GM19035 (cell line): Measurements from ENCODE around the gene TOR1AIP2.
"Not testable (repeated sequence)": the region's sequence is repeated elsewhere in the genome, so short reads cannot be mapped to it uniquely, and the experiment has no call there.

Experiments used
- ATAC-seq: cut with Tn5 transposase; IDR thresholded peaks from one replicate; pipeline ENCODE4 v1.9.1; 2021; ENCODE audit not compliant: unreplicated experiment

The TOR1AIP2 gene

DNA sequence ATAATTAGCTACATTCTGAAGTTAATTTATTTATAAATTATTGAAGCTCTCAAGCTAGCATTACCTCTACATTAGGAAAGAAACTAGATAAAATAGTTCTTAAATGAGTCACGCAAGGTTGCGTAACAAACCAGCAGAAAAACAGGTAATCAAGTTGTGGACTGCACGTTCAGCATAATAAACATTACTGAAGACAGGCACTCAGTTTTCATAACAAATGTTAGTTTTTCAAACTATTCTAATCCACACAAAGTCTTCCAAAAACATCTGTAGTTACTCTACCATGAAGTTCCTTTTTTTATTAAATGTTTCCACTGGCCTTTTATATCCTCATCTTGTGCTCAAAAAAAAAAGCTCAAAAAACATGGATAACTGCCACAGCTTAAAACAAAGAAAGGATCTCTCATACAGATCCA lies 1.3 kb downstream of the TOR1AIP2 start:
- no peak for ATAC-seq

DNA sequence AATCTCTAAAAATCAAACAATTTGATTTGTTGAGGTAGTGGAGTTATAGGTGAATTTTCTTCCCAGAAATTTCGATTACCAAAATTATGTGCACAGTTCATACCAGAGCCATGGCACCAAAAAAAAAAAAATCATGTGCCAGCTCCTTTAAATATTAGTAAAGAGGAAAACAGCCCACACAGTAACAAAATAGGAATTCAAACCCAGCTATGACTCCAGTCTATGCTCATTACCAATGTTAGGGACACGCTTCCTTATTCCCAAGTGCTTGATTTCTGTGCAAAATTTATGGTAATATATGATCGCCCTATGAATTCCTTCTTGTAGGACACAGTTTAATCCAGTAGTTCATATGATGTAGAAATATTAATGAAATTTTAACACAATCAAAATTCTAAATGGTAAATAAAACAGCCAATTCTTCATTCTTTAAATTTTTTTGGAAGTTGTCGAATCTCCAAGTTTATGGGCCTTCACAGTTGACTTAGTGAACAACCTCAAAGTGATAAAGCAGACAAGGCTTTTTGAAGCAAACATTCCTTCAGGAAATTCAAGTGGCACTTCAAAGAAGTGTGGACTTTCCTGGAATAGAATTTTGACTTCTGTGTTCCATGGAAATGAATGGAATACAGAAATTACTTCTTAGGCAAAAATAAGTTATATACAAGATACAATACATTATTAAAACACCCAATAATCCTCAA lies 1.9 kb downstream of the TOR1AIP2 start:
- ATAC-seq: no peak

DNA sequence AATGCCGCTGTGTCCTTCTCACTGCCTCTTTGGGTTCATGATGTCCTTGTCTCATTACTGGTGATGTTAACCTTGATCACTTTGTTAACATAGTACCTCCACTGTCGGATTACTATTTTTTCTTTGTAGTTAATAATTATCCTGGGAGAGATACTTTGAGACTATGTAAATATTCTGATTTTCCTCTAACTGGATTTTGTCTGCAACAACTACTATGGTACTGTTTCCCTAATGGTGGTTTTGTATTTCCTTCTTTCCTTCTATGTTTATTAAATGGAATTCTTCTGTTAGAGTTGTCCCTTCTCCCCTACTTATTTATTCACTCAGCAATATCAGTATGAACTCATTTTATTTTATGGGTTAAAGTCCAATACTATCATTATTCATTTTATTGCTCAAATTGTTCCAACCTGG lies 4.2 kb downstream of the TOR1AIP2 start:
- no peak for ATAC-seq

DNA sequence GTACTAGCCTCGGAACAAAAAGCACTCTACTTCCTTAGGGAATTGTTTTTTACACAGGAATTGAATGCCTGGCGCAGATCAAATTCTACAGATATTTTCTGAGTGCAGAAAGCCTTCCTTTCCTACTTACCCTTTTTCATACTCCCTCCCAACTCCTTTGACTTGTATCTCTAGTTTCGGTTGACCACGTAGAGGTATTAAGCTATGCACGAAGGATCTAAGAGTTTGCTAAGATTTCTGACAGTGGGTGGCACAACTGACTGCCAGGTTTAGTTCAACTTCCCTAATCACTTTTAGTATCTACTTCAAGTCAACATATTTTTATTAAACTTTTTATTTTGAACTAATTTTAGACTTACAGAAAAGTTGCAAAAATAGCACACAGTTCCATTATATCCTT lies 5.0 kb downstream of the TOR1AIP2 start:
- ATAC-seq: no peak

DNA sequence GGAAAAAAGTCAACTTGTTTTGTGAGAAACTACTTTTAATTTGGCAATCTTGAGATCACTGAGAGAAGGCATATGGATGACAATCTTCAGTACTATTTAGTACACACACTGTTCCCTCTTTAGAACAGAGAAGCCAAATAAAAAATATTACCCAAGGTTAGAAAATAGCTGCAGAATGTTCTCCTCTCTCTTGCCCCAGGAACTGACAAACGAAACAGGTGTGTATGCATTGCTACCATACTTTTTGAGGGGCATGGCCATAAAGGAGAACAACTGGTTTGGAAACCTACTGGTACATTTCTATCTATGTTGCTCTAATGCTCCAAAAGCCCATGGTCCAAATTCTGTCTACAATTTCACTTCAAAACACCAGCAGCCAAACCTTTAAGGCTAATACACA lies 5.7 kb downstream of the TOR1AIP2 start:
- ATAC-seq: no peak

DNA sequence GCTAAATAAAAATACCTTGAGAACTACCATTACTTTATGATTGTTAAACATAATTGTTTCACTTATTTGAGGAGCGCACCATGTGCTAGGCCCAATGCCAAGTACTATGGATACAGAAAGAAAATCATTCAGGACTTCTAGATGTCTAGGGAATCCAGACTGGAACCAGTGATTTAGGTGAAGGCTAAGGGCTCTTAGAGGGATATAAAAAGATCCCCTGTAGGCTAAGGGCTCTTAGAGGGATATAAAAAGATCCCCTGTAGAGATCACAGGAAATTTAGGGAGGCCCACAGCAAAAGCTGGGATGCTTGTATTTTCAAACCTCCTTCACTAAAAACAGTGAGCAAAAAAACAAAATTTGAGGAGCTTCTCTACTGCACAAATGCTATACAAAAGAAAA lies 6.7 kb downstream of the TOR1AIP2 start:
- no peak for ATAC-seq

DNA sequence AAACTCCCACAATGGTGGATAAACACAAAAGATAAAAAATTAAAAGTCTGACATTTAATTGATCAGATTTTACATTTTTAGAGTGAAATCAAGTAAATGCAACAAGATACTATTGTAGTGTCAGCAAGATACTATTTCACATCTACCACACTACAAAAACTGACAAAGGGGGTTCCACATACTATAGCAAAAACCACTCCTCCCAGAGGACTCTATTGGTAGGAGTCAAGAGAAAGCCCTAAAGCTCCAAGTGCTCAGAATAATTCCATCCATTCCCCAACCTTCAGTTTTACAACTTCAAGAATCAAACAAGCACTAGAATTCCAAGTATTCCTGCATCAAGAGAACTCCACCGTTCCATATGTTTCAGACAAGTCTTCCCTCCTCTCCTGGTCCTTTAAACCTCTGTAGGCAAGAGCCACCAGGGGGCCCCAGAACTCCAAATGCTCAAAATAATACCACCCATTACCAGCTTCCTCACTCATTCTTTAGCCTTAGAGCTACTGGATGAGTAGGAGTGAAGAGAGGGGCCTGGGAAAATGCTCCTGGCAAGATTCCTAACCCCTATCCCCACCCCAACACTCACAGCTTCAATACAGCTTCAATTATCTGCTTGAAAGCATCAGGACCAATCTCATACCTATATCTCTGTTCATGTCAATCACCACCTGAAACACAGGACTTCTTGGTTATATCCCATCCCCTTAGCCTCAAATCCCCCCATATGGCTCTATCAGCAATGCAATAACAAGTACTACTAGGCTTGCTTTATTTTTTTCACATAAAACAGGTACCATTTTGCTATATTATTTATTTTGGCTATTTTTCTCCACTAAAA lies 9.9 kb downstream of the TOR1AIP2 start:
- ATAC-seq: no peak

DNA sequence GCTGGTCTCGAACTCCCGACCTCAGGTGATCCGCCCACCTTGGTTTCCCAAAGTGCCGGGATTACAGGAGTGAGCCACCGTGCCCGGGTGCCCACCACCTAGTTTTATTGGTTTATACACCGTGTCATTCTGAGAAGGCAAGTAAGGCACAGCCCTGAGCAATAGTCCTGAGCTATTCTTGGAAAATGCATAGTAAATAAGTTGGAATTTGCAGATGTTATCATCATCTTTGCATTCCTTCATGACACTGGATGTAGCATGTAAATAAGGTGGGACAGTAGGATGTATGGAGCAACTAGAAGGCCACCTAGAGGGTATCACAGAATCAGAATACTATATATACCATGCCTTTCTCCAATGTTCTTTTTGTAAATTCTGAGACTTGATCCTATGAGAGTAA lies 11.0 kb downstream of the TOR1AIP2 start:
- no peak for ATAC-seq

DNA sequence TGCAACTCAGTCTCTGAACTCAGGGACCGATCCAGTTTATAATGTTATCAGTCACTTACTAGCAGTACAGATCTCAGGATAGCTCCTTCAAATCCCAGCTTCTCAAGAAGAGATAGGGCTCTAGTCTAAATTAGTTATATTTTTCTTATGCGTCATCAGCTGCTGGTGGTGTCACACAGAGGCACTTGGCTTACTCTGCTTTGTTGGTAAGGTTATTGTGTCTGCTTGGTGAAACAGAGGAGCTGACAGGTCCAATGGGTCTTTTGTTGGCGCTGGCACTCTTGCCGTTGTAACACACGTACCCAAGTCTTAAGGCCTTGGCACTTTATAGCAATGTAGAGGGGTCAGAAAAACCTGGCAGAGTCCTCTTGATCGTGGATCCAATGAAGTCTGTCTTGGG lies 12.2 kb downstream of the TOR1AIP2 start:
- no peak for ATAC-seq

DNA sequence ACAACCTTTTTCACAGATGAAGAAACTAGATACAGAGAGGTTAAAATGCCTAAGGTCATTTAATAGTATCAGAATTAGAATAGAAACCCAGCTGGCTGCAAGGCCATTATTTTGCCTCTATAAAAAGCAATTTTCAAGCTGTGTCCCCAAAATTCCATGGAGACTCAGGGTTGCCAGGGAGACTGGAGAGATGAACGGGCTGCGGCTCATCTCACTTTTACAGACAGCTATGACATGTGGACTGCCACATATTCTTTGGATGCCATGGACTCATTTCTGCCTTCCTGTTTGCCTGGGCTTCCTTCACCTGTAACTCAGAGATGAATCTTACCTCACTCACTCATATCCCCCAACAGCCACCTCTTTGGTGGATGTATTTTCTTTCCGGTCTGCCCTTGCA lies 17.0 kb downstream of the TOR1AIP2 start:
- ATAC-seq: no peak

DNA sequence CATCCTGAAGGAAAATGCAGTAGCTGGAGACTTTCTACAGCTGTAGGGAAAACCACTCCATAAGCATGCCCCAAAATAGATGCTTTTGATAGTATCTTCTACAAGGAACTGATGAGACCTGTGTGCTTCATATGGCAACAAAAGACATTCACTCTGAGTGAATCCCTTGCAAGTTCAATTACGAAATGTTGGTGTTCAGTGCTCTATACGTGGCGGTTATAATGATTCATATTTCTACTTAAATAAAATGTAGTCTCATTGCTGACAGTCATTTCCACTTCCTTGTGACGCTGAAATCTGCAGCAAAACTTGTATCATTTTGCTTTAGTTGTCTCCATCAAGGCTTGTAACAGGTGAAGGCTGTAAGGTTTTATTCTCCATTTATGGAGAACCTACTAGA lies 20.6 kb downstream of the TOR1AIP2 start:
- no peak for ATAC-seq

DNA sequence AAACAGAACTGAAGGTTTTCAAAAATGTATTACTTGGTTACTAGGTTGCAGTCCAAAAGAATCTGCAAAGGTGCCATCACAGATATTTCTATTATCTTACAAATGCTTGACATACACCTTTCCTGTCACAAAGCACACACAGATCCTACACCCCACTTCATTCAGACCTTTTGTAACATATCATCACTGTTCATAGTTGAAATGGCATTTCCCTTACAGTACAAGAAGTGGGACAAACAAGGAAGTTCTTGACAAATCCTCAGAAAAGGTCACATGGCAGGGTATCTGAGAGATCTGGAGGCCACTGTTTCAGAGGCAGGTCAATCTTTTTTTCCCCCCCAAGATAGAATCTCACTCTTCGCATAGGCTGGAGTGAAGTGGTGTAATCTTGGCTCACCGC lies 21.3 kb downstream of the TOR1AIP2 start:
- no peak for ATAC-seq

DNA sequence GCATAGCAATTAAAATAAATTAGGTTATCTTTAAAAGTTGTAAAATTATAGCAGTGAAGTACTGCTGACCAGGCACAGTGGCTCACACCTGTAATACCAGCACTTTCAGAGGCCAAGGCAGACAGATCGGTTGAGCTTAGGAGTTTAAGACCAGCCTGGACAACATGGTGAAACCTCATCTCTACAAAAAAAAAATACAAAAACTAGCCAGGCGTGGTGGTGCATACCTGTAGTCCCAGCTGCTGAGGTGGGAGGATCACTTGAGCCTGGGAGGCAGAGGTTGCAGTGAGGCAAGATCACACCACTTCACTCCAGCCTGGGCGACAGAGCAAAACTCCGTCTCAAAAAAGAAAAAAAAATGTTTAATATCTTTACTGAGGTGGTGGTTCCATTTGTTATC lies 21.8 kb downstream of the TOR1AIP2 start:
- not testable (repeated sequence) for ATAC-seq

DNA sequence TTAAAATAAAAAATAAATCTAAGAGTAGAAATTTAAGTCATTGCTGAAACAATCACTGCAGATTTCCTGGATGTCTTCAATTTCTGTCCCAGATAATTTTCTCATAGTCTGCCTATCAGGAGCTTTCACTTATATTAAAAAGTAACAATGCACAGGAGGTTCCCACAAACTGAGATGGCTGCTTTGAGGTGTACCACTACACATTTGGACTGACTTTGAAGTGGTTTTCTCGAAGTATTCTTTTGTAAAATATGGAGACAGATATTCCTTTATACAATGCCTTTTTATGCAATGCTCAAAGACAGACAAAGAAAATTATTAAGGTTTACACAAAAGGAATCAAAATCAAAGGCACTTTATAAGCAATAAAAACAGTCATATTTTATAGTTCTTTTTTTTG lies 24.5 kb downstream of the TOR1AIP2 start:
- no peak for ATAC-seq

DNA sequence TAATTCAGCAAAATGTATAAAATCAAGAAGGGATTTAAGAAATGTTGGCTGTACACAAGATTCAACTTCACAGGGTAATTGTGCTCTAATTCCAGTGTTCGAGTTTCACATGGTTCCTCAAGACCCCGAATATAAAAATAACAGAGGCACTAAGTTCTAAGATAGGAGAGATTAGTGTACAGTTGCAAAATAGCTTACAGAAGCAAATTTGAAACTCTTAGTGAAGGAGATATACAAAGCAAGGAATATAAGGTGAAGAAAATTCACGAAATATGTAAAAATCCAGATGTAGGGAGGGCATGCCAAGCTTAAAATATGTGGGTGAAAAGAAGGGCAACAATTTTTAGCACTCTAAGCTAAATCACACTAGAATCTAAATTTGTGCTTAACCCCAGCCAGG lies 29.4 kb downstream of the TOR1AIP2 start:
- ATAC-seq: no peak

DNA sequence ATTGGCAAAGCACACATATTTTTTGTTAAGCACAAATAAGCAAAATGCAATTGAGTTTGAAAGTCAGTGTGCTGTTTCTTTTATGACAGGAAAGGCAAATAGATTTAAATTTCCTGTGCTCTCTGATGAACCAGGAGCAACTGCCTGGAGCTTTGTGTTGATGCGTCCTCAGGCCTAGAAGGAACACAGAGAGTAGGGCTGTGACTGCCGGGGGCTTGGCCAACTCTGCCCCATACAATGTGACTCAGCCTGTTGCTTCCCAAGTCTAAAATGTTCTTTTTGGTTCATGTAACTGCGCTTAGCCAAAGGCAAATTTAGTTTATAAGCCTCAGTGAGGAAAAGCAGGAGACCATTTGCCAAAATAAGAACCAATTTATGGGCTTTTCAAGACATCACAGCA lies 37.5 kb downstream of the TOR1AIP2 start:
- ATAC-seq: no peak

DNA sequence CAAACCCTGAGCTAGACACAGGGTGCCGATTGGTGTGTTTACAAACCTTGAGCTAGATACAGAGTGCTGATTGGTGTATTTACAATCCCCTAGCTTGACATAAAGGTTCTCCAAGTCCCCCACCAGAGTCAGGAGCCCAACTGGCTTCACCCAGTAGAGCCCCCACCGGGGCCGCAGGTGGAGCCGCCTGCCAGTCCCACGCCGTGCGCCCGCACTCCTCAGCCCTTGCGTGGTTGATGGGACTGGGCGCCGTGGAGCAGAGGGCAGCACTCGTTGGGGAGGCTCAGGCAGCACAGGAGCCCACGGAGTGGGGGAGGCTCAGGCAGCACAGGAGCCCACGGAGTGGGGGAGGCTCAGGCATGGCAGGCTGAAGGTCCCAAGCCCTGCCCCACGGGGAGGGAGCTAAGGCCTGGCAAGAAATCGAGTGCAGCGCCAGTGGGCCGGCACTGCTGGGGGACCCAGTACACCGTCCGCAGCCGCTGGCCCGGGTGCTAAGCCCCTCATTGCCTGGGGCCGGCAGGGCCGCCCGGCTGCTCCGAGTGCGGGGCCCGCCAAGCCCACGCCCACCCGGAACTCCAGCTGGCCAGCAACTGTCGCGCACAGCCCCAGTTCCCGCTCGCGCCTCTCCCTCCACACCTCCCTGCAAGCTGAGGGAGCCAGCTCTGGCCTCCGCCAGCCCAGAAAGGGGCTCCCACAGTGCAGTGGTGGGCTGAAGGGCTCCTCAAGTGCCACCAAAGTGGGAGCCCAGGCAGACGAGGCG lies 40.7 kb downstream of the TOR1AIP2 start:
- not testable (repeated sequence) for ATAC-seq

DNA sequence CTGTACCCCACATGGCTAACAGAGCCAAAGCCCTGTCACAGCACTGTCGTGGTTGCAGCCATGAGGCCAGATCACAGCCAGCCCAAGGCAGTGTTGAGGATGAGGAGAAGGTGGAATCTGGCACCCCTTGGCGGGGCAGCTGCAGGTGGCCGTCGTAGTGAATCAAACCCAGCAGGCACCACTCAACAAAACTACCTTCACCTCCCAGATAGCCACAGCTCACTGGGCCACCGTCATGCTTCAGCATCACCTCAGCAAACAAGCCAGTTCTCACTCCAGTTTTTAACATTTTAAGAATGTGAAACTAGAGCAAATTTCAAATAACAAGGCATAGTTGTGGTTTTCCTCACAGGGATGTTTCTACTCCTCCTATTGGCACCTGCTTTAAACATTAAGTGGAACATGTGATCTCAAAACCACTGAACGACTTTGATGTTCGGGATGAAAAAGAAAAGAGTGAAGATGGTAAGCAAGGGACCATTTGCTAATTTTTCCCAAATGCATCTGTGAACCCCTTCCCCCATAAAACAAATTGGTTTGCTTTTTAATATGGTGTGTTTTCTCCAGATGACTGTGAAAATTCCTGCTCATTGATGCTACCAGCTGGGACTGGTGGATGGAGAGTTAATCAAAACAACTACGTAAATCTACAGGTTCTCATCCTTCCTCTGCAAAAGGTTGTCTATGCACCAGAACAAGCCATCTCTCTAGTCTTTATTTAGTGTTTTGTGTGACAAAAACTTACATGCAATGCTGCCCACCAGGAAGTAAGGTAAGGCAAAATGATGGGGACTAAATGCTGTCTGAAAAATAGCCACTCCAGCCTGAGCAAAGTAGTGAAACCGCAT lies 45.5 kb downstream of the TOR1AIP2 start:
- no peak for ATAC-seq

DNA sequence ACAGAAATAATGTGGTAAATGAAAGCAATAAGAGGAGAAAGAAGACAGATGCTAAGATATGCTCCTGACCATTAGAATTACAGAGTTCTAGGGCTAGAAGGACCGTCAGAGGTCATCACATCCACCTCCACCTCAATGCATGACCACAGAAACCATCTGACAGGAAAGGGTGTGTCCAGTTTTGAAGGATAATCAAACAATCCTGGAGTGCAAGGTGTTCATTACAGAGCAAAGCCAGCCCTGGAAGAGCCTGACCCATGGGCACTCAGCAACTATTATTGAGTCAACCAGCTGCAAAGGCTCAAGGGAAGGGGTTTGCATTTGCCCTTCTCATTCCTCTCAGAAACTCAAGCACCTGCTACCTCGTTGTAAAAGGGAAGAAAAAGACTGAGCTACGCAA lies 46.4 kb downstream of the TOR1AIP2 start:
- ATAC-seq: no peak

DNA sequence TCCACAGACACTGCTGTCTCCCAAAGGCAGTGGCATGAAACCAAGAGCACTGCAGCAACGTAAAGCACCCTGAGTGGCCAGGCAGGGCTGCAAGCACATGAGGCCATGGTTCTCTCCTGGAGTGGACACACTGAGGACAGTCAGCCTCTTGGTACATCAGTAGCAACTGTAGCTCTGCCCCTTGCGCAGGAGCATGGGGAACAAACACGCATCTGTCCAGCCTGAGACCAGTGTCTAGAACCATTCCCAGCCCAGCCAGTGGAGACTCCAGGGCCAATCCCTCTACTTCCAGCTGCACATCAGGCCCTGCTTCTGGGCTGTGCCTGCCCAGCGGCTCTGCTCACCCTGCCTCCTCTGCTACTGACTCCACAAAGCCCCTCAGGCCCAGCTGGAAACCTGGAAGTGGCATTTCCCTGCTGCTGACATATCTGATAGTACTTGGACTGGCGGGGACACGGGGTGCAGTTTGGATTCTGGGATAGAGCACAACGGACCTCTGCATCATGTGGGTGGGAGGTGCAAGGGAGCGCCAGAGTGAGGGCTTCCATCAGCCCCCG lies 49.0 kb downstream of the TOR1AIP2 start:
- ATAC-seq: no peak
